Muscle of leg (tissue), 11 donors: Measurements from ENCODE around the gene QRSL1. TPM values are rescaled to one million over a fixed set of nuclear protein-coding genes. Genes with fewer than 3 reads are reported as not detected.

Source experiments
- DNase-seq: peaks from one replicate; pipeline ENCODE4 v3.0.0; 2013
- H3K27ac ChIP-seq: one replicate; pipeline ENCODE4 v1.5.1; 2013; ENCODE audit warnings: mild to moderate bottlenecking, low read length, control low read depth
- H3K27me3 ChIP-seq: one replicate; pipeline ENCODE4 v1.6.1; 2013; ENCODE audit warnings: low read length; ENCODE audit not compliant: control insufficient read depth, insufficient read depth
- H3K36me3 ChIP-seq: one replicate; pipeline ENCODE4 v1.6.1; 2013; ENCODE audit warnings: low read length; ENCODE audit not compliant: control insufficient read depth, insufficient read depth
- H3K4me1 ChIP-seq: one replicate; pipeline ENCODE4 v1.6.1; 2013; ENCODE audit warnings: low read length; ENCODE audit not compliant: control insufficient read depth, insufficient read depth
- H3K4me3 ChIP-seq: one replicate; pipeline ENCODE4 v1.5.1; 2013; ENCODE audit warnings: low read length, control low read depth
- H3K9me3 ChIP-seq: replicated peaks from 2 replicates; pipeline ENCODE4 v1.6.1; 2013; ENCODE audit warnings: low read depth, low read length; ENCODE audit not compliant: control insufficient read depth
- WGBS: methylation state at CpG from one replicate; pipeline ENCODE4 v1.1.5; 2013; ENCODE audit warnings: missing lambda C conversion rate; ENCODE audit not compliant: insufficient coverage; 5-methylcytosine and 5-hydroxymethylcytosine counted together
- polyA plus RNA-seq, 8 donors: library from polyadenylated mRNA; unstranded; fragments of 120-200 nt; gene quantifications; one replicate each; pipeline versions ENCODE4 v1.2.1 to v1.2.3, GENCODE V29; 2013; ENCODE audit warnings: inconsistent platforms in 1 of 8, low replicate concordance in 1 of 8; ENCODE audit not compliant: insufficient read length in 8 of 8, insufficient read depth in 1 of 8
- total RNA-seq: library from RNA; stranded (reverse); fragments of 120-200 nt; gene quantifications from one replicate; pipeline ENCODE4 v1.2.4, GENCODE V29; 2013

QRSL1 gene
- total and polyA plus RNA-seq, 9 donors = 10.0 to 18.0 (median 13.0) TPM

DNA sequence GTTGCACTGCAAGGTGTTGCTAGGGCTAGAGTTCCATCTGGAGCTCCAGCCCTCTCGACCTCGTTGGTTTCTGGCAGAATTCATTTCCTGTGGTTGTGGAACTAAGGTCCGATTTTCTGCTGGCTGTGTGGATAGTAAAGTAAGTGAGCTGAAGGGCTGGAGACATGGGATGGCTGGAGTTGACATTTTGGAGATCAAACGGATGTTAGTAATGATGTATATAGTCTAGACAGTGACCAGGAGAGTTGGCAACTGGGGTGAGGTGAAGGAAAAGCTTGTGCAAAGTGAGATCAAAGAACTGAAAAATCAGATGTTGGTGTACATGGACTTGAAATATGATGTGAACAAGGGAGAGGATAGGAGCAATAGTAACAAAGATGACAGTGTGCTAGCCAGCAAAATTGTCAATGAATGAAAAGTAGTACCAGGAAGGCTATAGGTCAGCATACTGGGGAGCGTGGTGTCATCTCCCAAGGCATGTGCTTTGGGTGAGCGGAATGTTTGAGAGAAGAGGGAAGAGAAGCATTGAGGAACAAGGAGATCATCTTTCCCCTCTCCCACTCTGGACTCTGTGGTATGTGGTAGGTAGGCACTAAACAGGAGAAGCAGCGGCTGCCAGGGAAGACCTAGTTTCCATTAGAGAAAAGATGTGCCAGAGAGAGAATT, 7.8 kb downstream of the QRSL1 start:
- H3K4me1 ChIP-seq = no peaks in the 10 kb centered on the region
- no peak overlapping the region for H3K4me3 ChIP-seq
- H3K36me3 ChIP-seq = peaks cover 1% of the 10 kb centered on the region
- H3K9me3 ChIP-seq = no peaks in the 10 kb centered on the region
- no peak overlapping the region for H3K27ac ChIP-seq
- no peaks in the 10 kb centered on the region for H3K27me3 ChIP-seq
- WGBS = 44% methylated on average over 3 of the region's 7 CpGs
- peak; percentile 24 for DNase-seq

DNA sequence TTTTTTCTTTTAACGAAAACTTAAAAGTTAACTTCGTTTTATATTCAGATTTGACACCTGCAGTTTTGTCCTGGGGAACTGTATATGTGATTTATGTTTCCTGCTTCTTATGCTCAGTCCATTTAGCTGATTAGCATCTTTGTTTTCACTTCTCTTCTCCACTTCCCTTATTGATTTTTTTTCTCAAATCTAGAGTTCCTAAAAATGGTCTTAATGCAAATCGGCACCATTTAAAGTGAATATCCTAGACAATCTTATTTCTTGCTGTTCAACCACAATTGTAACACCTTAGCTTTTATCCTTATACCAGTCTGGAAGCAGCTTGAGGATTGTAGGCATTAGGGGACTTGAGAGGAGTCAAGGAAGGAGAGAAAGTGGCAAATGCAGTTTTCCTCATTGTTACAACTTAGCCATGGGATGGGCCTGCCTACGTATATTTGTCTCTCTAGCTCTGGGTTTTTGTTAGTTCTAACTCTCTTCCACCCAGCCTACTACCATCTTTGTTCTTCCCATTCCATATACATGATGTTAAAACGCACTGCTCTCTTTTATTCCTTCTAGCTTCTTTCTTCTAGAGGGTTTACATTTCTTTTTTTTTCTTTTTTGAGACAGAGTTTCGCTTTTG, 8.5 kb downstream of the QRSL1 start:
- DNase-seq = peak; percentile 37
- H3K27me3 ChIP-seq = no peaks in the 10 kb centered on the region
- no peaks in the 10 kb centered on the region for H3K4me1 ChIP-seq
- H3K4me3 ChIP-seq = no peak overlapping the region
- no peak overlapping the region for H3K27ac ChIP-seq
- peaks cover 6% of the 10 kb centered on the region for H3K36me3 ChIP-seq
- no peaks in the 10 kb centered on the region for H3K9me3 ChIP-seq
- WGBS = 91% methylated on average over 1 of the region's 6 CpGs

DNA sequence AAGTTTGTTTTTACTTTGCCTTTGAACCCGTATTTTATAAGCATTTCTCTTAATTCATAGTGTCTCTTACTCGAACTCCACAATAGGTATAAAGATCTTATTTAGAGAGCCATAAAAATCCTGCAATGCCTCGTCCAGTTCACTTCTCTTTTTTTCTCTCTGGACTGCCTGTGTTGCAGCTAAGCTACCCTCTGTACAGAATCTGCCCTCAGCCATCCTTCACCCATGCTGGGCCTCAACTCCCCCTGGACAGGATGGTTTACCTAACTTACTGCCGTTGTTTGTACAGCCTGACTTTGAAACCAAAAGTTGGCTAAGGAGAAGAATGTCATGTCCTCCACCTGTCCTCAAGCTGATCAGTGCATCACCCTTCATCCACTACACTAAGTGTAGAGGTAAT, 10.4 kb downstream of the QRSL1 start:
- WGBS = 80% methylated on average over 1 of the region's 4 CpGs
- Histone ChIP-seq H3K4me1 (no peaks in the 10 kb centered on the region), H3K9me3 (no peaks in the 10 kb centered on the region), H3K4me3 (no peak overlapping the region), H3K27me3 (no peaks in the 10 kb centered on the region), H3K27ac (no peak overlapping the region), H3K36me3 (peaks cover 11% of the 10 kb centered on the region)
- no peak for DNase-seq

DNA sequence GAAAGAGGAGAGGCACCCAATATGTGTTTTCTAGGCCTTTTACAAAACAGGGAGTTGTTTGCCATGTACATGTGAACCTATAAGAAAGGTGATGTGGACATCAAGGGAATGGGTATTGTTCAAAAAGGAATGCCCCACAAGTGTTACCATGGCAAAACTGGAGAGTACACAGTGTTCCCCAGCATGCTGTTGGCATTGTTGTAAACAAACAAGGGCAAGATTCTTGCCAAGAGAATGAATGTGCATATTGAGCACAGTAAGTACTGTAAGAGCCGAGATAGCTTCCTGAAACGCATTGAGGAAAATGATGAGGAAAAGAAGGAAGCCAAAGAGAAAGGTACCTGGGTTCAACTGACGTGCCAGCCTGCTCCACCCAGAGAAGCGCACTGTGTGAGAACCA, 13.1 kb downstream of the QRSL1 start:
- Histone ChIP-seq H3K4me3 (no peak overlapping the region), H3K27me3 (no peaks in the 10 kb centered on the region), H3K36me3 (peaks cover 11% of the 10 kb centered on the region), H3K4me1 (no peaks in the 10 kb centered on the region), H3K27ac (no peak overlapping the region), H3K9me3 (no peaks in the 10 kb centered on the region)
- WGBS = 100% methylated on average over 3 of the region's 4 CpGs
- DNase-seq = no peak

DNA sequence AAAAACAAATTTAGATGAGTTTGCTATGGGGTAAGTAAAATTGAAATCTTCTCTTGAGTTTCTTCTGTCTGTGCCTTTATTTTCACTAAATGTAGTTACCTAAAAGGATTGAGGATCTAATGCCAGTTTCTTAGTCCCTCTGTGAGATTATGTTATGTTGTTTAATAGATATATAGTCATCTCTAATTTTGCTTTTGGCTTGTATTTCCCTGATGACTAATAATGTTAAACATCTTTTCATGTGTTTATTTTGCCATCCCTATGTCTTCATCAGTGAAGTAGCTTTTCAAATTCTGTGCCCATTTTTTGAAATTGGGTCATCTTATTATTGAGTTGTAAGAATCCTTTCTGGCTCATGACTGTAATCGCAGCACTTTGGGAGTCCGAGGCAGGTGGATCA, 13.7 kb downstream of the QRSL1 start:
- Histone ChIP-seq H3K9me3 (no peaks in the 10 kb centered on the region), H3K36me3 (peaks cover 11% of the 10 kb centered on the region), H3K4me3 (no peak overlapping the region), H3K4me1 (no peaks in the 10 kb centered on the region), H3K27me3 (no peaks in the 10 kb centered on the region), H3K27ac (no peak overlapping the region)
- DNase-seq = no peak
- 86% methylated on average over 2 of the region's 2 CpGs for WGBS

DNA sequence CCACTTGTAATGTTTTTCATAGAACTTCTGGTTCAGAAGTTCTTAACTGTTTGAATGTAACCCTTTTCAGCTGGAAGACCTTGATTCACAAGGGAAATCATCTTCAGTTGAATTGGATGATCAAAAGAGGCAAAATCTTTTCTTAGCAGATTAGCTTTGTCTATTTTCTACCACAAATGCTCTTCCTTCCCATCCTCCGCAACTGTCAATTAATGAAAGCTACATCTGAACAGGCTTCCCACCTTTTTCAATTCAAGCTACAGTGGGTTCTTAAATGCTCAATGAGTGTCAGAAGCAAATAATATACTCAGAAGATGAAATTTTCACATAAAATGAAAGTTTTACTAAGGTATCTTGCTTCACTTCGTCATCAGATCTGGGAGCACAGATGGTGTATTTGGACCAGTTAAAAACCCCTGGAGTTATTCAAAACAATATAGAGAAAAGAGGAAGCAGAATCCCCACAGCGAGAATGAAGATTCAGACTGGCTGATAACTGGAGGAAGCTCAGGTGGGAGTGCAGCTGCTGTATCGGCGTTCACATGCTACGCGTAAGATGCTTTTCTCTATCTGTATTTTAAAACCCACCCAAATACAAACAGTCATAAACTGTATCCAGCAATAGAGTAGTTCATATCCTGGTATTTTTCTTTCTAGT, 19.4 kb downstream of the QRSL1 start:
- H3K9me3 ChIP-seq = no peaks in the 10 kb centered on the region
- no peak overlapping the region for H3K27ac ChIP-seq
- no peak overlapping the region for H3K4me3 ChIP-seq
- no peaks in the 10 kb centered on the region for H3K4me1 ChIP-seq
- peaks cover 16% of the 10 kb centered on the region for H3K36me3 ChIP-seq
- no peak for DNase-seq
- H3K27me3 ChIP-seq = no peaks in the 10 kb centered on the region
- no CpG with 5 or more reads among the region's 7 CpGs for WGBS

DNA sequence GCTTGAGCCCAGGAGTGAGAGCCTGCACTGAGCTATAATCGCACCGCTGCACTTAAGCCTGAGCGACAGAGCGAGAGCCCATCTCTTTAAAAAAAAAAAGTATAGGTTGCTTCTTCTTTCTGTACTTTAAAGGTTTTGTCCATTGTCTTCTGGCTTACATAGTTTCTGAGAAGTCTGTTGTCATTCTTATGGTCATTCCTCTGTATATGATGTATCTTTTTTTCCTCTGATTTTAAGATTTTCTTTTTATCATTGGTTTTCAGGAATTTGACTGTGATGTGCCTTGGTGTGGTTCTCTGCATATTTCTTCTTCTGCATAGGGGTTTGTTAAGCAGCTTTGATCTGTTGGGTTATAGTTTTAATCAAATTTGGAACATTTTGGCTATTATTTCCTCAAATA, 29.1 kb downstream of the QRSL1 start:
- Histone ChIP-seq H3K27ac (no peak overlapping the region), H3K4me1 (no peaks in the 10 kb centered on the region), H3K27me3 (no peaks in the 10 kb centered on the region), H3K36me3 (peaks cover 32% of the 10 kb centered on the region), H3K9me3 (peaks cover 5% of the 10 kb centered on the region), H3K4me3 (no peak overlapping the region)
- no CpG with 5 or more reads among the region's 4 CpGs for WGBS
- DNase-seq = no peak

DNA sequence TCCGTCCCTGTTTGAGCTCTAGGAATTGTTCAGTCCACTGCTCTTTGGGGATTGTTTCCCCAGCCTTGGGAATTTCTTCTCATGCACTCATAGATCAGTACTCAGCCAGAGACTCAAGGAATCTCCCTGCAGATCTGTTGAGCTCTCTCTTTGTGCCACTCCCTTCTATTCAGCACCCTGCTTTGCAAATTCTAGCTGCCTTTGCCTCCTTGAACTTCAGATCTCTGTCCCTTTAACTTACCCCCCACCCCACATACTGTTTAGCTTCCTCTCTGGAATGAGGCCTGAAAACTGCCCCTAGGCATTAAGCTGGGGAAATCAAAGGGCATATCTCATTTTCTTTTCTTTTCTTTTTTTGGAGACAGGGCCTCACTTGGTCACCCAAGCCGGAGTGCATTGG, 30.5 kb downstream of the QRSL1 start:
- Histone ChIP-seq H3K9me3 (peaks cover 5% of the 10 kb centered on the region), H3K36me3 (peaks cover 28% of the 10 kb centered on the region), H3K4me1 (no peaks in the 10 kb centered on the region), H3K27me3 (no peaks in the 10 kb centered on the region), H3K27ac (no peak overlapping the region), H3K4me3 (no peak overlapping the region)
- no peak for DNase-seq
- whole genome bisulfite sequencing = 100% methylated on average over 1 of the region's 2 CpGs

DNA sequence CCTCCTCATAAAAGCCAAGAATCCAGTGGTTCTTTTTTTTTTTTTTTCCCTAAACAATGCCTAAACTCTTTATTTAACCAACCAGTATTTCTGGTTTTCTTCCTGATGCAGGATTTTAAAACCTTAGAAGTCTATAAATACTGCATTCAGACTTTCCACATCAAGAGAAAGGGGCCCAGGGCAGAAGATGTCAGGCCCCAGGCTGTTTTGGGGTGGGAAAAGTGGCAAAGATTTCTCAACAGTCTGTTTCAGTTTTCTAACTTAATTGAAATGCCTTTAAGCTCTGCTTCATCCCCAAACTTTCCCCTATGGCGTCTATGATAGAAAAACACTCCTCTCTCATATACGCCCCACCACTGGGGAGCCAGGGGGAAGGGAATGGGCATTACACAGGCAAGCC, 33.1 kb downstream of the QRSL1 start:
- H3K4me3 ChIP-seq = no peak overlapping the region
- WGBS = no CpG with 5 or more reads among the region's 2 CpGs
- H3K4me1 ChIP-seq = no peaks in the 10 kb centered on the region
- no peak for DNase-seq
- no peaks in the 10 kb centered on the region for H3K27me3 ChIP-seq
- H3K27ac ChIP-seq = no peak overlapping the region
- H3K9me3 ChIP-seq = peaks cover 5% of the 10 kb centered on the region
- H3K36me3 ChIP-seq = peaks cover 20% of the 10 kb centered on the region

DNA sequence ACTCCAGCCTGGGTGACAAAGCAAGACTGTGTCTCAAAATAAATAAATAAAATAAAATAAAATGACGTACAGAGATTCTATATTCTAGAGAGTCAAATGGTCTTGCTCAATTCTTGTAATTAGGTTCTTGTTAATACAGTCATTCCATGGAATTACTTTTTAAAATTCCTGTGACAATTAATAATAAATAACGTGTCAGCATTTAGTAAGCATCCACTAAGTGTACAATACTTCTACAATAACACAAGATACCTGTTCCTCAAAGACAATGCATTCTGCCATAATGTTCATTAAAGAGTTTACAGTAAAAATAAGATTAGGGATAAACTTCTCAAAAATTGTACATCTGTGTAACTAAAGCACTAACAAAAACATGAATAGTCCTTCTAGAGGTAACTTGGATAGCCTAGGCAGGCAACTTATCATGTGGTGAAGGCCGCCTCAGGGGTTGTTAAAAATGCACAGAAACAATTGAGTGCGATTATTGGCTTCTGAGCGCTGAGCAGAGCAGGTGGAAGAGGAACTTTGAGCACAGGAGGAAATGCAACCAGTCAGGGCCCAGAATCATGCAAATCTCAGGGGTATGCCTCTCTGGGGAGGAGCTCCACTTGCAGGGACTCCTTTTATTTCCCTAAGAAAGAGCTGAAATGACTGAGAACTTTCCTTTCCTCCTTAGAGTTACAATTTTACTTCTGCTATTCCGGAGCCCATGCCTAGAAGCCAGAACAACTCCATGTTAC, 37.1 kb downstream of the QRSL1 start:
- Histone ChIP-seq H3K9me3 (no peaks in the 10 kb centered on the region), H3K4me3 (no peak overlapping the region), H3K27ac (no peak overlapping the region), H3K27me3 (no peaks in the 10 kb centered on the region), H3K4me1 (no peaks in the 10 kb centered on the region), H3K36me3 (peaks cover 10% of the 10 kb centered on the region)
- DNase-seq = peak; percentile 35
- WGBS = 53% methylated on average over 3 of the region's 6 CpGs
